GM12878 (cell line): ENCODE measurements around the gene H1-8. TPM values are rescaled to one million over a fixed set of nuclear protein-coding genes. Genes with fewer than 3 reads are reported as not detected.

Experiments used
- BACH1 ChIP-seq: fragments of 450-650 bp; IDR thresholded peaks from 2 replicates; pipeline ENCODE4 v1.6.1; 2017; ENCODE audit warnings: mild to moderate bottlenecking, borderline replicate concordance
- CEBPB ChIP-seq, 2 experiments: fragments of 150-350 bp in 1 of 2; IDR thresholded peaks; 2 replicates each; pipeline ENCODE4 v1.6.1; 2012 to 2014; ENCODE audit warnings: low read depth in 2 of 2, low read length in 2 of 2, borderline replicate concordance in 1 of 2, inconsistent platforms in 1 of 2
- EED ChIP-seq: sonication (generic); IDR thresholded peaks from 2 replicates; pipeline ENCODE4 v1.6.1; 2016; ENCODE audit warnings: antibody characterized with exemption, low read depth
- NBN ChIP-seq: fragments of 450-650 bp; IDR thresholded peaks from 2 replicates; pipeline ENCODE4 v1.6.1; 2016
- NFXL1 ChIP-seq: fragments of 450-650 bp; IDR thresholded peaks from 2 replicates; pipeline ENCODE4 v1.6.1; 2017; ENCODE audit warnings: antibody characterized with exemption, mild to moderate bottlenecking, borderline replicate concordance
- ZBTB33 ChIP-seq: fragments of 450-650 bp; IDR thresholded peaks from 2 replicates; pipeline ENCODE4 v1.6.1; 2017; ENCODE audit warnings: mild to moderate bottlenecking
- ZBTB40 ChIP-seq: fragments of 450-650 bp; IDR thresholded peaks from 2 replicates; pipeline ENCODE4 v1.6.1; 2016; ENCODE audit warnings: mild to moderate bottlenecking, moderate library complexity, borderline replicate concordance
- ZSCAN29 ChIP-seq: fragments of 450-650 bp; IDR thresholded peaks from 2 replicates; pipeline ENCODE4 v1.6.1; 2017; ENCODE audit warnings: mild to moderate bottlenecking, moderate library complexity
- ZZZ3 ChIP-seq: IDR thresholded peaks from 2 replicates; pipeline ENCODE4 v1.6.1; 2011; ENCODE audit warnings: low read depth; ENCODE audit not compliant: control insufficient read depth, insufficient read length
- polyA plus RNA-seq, 11 experiments: library from polyadenylated mRNA; depleted of rRNA in 4 of 11; unstranded in 6 of 11; stranded (reverse) in 5 of 11; fragments of >200 nt; fragmentation: Nextera tagmentation in 4 of 11; fragmentation: Illumina TruSeq in 1 of 11; extraction: Ambion mirVana in 4 of 11; extraction: Trizol in 1 of 11; gene quantifications; 1 replicate in 1 of 11; 2 replicates in 10 of 11; pipeline versions ENCODE4 v1.2.1 to v1.2.3, GENCODE V29; 2011 to 2016; ENCODE audit warnings: inconsistent platforms in 2 of 11, missing spikeins in 2 of 11, low read depth in 1 of 11
- total RNA-seq, 4 experiments: library from RNA; depleted of rRNA in 3 of 4; stranded (reverse); fragments of >200 nt in 3 of 4; fragmentation: Illumina TruSeq in 1 of 4; extraction: Trizol in 1 of 4; gene quantifications; 2 replicates each; pipeline versions ENCODE4 v1.2.1 to v1.2.3, GENCODE V29; 2013 to 2021
- TF ChIP-seq, protein P1 (sequence below): IDR thresholded peaks from 2 replicates; pipeline ENCODE4 v1.6.1; 2011; ENCODE audit warnings: low read depth, low read length, improper control_type of control experiment, borderline replicate concordance
- TF ChIP-seq, protein P2 (sequence below), 3 experiments: IDR thresholded peaks in 2 of 3; conservative IDR thresholded peaks in 1 of 3; 2 replicates each; pipeline ENCODE4 v1.5.1; 2011; ENCODE audit warnings: low read depth in 3 of 3, low read length in 3 of 3, mild to moderate bottlenecking in 3 of 3, control low read depth in 2 of 3, moderate library complexity in 2 of 3, inconsistent platforms in 1 of 3, mixed read lengths in 1 of 3; ENCODE audit not compliant: control insufficient read depth in 2 of 3, insufficient read depth in 1 of 3; ENCODE audit errors: extremely low read depth in 1 of 3

H1-8 gene
- total and polyA plus RNA-seq, 10 of the 15 experiments (the other 5 are each of a cell fraction or from before 2014, with no cell fraction given), result not detected

- TF ChIP-seq, protein P1, sequence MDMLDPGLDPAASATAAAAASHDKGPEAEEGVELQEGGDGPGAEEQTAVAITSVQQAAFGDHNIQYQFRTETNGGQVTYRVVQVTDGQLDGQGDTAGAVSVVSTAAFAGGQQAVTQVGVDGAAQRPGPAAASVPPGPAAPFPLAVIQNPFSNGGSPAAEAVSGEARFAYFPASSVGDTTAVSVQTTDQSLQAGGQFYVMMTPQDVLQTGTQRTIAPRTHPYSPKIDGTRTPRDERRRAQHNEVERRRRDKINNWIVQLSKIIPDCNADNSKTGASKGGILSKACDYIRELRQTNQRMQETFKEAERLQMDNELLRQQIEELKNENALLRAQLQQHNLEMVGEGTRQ, result no peak
- TF ChIP-seq ZBTB40 (no peak), NBN (no peak), BACH1 (no peak), EED (no peak), ZZZ3 (no peak), CEBPB (IDR thresholded peaks at IDR 0.05; ENCODE audit: borderline replicate concordance in 1 of 2, low read depth in 2 of 2, low read length in 2 of 2) (no peak), ZBTB33 (no peak), NFXL1 (no peak), ZSCAN29 (no peak)
- TF ChIP-seq, protein P2, sequence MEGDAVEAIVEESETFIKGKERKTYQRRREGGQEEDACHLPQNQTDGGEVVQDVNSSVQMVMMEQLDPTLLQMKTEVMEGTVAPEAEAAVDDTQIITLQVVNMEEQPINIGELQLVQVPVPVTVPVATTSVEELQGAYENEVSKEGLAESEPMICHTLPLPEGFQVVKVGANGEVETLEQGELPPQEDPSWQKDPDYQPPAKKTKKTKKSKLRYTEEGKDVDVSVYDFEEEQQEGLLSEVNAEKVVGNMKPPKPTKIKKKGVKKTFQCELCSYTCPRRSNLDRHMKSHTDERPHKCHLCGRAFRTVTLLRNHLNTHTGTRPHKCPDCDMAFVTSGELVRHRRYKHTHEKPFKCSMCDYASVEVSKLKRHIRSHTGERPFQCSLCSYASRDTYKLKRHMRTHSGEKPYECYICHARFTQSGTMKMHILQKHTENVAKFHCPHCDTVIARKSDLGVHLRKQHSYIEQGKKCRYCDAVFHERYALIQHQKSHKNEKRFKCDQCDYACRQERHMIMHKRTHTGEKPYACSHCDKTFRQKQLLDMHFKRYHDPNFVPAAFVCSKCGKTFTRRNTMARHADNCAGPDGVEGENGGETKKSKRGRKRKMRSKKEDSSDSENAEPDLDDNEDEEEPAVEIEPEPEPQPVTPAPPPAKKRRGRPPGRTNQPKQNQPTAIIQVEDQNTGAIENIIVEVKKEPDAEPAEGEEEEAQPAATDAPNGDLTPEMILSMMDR (IDR thresholded peaks at IDR 0.05 in 2 of 3, conservative IDR thresholded peaks at IDR 0.05 in 1 of 3; ENCODE audit: control insufficient read depth in 2 of 3, extremely low read depth in 1 of 3, insufficient read depth in 1 of 3, low read depth in 3 of 3, low read length in 3 of 3), result no peak
These were observed 16.0 kb downstream of the H1-8 start (continued) for GRCh38 chr3:129558772-129559564.
